Upper lobe of right lung (tissue), 1 donor: Measurements from ENCODE around the gene NAT16. TPM values are rescaled to one million over a fixed set of nuclear protein-coding genes. Genes with fewer than 3 reads are reported as not detected.

Experiments used
- ATAC-seq: fragments of 200-7000 bp; cut with Tn5 transposase; one replicate; pipeline ENCODE4 v1.9.1; 2020; ENCODE audit warnings: mild to moderate bottlenecking, moderate library complexity
- DNase-seq: peaks from one replicate; pipeline ENCODE4 v3.0.0-alpha.2; 2020
- H3K27ac ChIP-seq: fragments of 200-600 bp; one replicate; pipeline ENCODE4 v1.8.0; 2022
- H3K27me3 ChIP-seq: fragments of 200-600 bp; one replicate; pipeline ENCODE4 v1.8.0; 2022; ENCODE audit warnings: mild to moderate bottlenecking
- H3K36me3 ChIP-seq: fragments of 200-600 bp; one replicate; pipeline ENCODE4 v1.8.0; 2022
- H3K4me1 ChIP-seq: fragments of 200-600 bp; one replicate; pipeline ENCODE4 v1.8.0; 2022
- H3K4me3 ChIP-seq: fragments of 200-600 bp; one replicate; pipeline ENCODE4 v1.8.0; 2022; ENCODE audit warnings: mild to moderate bottlenecking
- H3K9me3 ChIP-seq: fragments of 200-600 bp; one replicate; pipeline ENCODE4 v1.8.0; 2022
- CTCF ChIP-seq: fragments of 200-600 bp; IDR thresholded peaks from one replicate; pipeline ENCODE4 v1.8.0; 2022; ENCODE audit warnings: antibody characterized with exemption
- intact Hi-C: fragments of 100-400 bp; cut with DNase I; formaldehyde crosslinking; loops from one replicate; pipeline ENCODE4 v1.11.0; 2022
- total RNA-seq: library from RNA; stranded (reverse); fragmentation: NEBNext Ultra II Directional; extraction: Animal tissue kit (Norgen Biotek cat#: 25700); gene quantifications from one replicate; pipeline ENCODE4 v1.2.1, GENCODE V29; 2021
- donor health status: DM: no; HTN: yes; CAD: no; lungs with severe emphysema.

The NAT16 gene
- total RNA-seq, 1 donor from 2014 or later = not detected

DNA sequence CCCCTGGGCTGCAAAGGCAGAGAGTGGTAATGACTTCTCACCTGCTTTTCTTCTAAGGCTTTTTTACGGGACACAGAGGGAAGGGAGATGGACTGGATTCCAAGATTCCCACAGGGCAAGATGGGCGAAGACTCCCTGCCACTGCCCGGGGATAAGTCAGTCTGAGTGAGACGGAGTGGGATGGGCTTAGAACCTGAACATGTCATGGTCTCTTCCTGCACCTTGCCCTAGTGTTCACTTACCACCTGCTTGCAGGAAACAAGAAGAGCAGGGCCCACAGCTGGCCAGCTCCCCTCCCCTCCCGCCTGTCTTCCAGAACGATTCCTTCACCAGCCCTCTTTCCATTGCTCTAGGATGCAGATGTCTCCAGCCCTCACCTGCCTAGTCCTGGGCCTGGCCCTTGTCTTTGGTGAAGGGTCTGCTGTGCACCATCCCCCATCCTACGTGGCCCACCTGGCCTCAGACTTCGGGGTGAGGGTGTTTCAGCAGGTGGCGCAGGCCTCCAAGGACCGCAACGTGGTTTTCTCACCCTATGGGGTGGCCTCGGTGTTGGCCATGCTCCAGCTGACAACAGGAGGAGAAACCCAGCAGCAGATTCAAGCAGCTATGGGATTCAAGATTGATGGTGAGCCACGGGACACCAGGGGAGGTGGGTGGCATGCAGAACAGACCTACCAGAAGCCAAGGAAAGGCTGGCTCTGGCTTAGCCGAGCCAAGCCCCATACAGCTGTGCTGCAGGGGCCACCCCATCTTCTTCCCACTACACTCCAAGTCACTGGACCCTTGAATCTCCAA is 51.9 kb downstream of the NAT16 start:
- peaks cover 4% of the 10 kb centered on the region for H3K27me3 ChIP-seq
- peaks cover 33% of the 10 kb centered on the region for H3K4me1 ChIP-seq
- no peak overlapping the region for H3K4me3 ChIP-seq
- intact Hi-C loops = no loop called here
- no peak for DNase-seq
- TF ChIP-seq CTCF = no peak
- no peak overlapping the region for H3K27ac ChIP-seq
- H3K36me3 ChIP-seq = no peaks in the 10 kb centered on the region
- no peak for ATAC-seq
- H3K9me3 ChIP-seq = no peaks in the 10 kb centered on the region

DNA sequence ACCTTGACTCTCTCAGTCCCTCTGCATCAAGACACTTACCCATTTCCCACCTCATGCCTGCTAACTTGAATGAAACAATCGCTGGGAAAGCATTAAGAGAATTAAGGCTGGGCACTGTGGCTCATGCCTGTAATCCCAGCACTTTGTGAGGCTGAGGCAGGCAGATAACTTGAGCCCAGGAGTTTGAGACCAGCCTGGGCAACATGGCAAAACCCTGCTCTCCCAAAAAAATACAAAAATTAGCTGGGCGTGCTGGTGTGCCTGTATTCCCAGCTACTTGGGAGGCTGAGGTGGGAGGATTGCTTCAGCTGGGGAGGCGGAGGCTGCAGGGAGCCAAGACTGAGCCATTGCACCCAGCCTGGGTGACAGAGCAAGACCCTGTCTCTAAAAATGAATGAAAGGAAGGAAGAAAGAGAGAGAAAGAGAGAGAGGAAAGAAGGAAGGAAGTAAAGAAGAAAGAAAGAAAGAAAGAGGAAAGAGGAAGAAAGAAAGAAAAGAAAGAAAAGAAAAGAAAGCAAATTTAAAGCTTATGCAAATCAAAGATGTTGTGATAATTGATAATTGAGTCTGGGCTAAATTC is 52.5 kb downstream of the NAT16 start:
- Histone ChIP-seq H3K9me3 (no peaks in the 10 kb centered on the region), H3K36me3 (no peaks in the 10 kb centered on the region), H3K4me1 (peaks cover 40% of the 10 kb centered on the region), H3K27ac (peak overlapping the region; percentile 81), H3K27me3 (peaks cover 4% of the 10 kb centered on the region), H3K4me3 (peak overlapping the region; percentile 31)
- no peak for ATAC-seq
- intact Hi-C loops = no loop called here
- no peak for TF ChIP-seq CTCF
- DNase-seq = no peak

DNA sequence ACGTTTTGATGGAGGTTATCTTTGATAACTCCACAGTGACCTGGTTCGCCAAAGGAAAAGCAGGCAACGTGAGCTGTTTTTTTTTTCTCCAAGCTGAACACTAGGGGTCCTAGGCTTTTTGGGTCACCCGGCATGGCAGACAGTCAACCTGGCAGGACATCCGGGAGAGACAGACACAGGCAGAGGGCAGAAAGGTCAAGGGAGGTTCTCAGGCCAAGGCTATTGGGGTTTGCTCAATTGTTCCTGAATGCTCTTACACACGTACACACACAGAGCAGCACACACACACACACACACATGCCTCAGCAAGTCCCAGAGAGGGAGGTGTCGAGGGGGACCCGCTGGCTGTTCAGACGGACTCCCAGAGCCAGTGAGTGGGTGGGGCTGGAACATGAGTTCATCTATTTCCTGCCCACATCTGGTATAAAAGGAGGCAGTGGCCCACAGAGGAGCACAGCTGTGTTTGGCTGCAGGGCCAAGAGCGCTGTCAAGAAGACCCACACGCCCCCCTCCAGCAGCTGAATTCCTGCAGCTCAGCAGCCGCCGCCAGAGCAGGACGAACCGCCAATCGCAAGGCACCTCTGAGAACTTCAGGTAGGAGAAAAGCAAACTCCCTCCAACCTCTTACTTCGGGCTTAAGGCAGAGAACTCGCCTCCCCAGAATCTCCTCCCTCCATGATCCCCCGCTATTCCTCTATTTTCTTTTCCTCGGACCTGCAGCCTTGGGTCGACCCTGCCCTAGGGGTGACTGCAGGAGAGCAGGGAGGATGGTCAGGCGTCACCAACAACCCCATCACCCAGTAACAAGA is 53.2 kb downstream of the NAT16 start, which contains the start of gene SERPINE1:
Gene SERPINE1 (plus strand): TSS at position 454 of the 809 bp plus-strand sequence. CDS start 1,290 bp downstream, outside the sequence.
- peaks cover 47% of the 10 kb centered on the region for H3K4me1 ChIP-seq
- no peaks in the 10 kb centered on the region for H3K9me3 ChIP-seq
- TF ChIP-seq CTCF = peak; percentile 30
- peak; percentile 86 for DNase-seq
- no peaks in the 10 kb centered on the region for H3K36me3 ChIP-seq
- peak within 1 kb of the TSS; percentile 31 for H3K4me3 ChIP-seq
- H3K27me3 ChIP-seq = peaks cover 4% of the 10 kb centered on the region
- peak within 1 kb of the TSS; percentile 81 for H3K27ac ChIP-seq
- intact Hi-C loops = no loop called here
- ATAC-seq = peak; percentile 88

DNA sequence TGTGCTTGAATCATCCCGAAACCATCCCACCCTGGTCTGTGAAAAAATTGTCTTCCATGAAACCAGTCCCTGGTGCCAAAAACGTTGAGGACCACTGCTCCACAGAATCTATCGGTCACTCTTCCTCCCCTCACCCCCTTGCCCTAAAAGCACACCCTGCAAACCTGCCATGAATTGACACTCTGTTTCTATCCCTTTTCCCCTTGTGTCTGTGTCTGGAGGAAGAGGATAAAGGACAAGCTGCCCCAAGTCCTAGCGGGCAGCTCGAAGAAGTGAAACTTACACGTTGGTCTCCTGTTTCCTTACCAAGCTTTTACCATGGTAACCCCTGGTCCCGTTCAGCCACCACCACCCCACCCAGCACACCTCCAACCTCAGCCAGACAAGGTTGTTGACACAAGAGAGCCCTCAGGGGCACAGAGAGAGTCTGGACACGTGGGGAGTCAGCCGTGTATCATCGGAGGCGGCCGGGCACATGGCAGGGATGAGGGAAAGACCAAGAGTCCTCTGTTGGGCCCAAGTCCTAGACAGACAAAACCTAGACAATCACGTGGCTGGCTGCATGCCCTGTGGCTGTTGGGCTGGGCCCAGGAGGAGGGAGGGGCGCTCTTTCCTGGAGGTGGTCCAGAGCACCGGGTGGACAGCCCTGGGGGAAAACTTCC is 54.0 kb downstream of the NAT16 start:
- Histone ChIP-seq H3K27me3 (peaks cover 4% of the 10 kb centered on the region), H3K9me3 (no peaks in the 10 kb centered on the region), H3K36me3 (no peaks in the 10 kb centered on the region), H3K4me3 (peak overlapping the region; percentile 31), H3K4me1 (peaks cover 52% of the 10 kb centered on the region), H3K27ac (peak overlapping the region; percentile 81)
- intact Hi-C loops = no loop called here
- ATAC-seq = peak; percentile 35
- peak; percentile 72 for DNase-seq
- no peak for TF ChIP-seq CTCF

- Histone ChIP-seq H3K4me3 (no peak overlapping the region), H3K36me3 (no peaks in the 10 kb centered on the region), H3K9me3 (no peaks in the 10 kb centered on the region), H3K27me3 (peaks cover 4% of the 10 kb centered on the region), H3K4me1 (peaks cover 52% of the 10 kb centered on the region), H3K27ac (peak overlapping the region; percentile 81)
- ATAC-seq = no peak
- no peak for DNase-seq
- no peak for TF ChIP-seq CTCF
- intact Hi-C loops = no loop called here
These were observed 55.6 kb downstream of the NAT16 start for GRCh38 chr7:101124376-101125056.
